Hepatocyte (in vitro differentiated cells): ENCODE results near the gene CASP2.

Experiments used
- EZH2 ChIP-seq: fragments of 200-600 bp; sonication (generic); IDR thresholded peaks from 2 replicates; pipeline ENCODE4 v1.6.1; 2016; ENCODE audit warnings: antibody characterized with exemption, mild to moderate bottlenecking, borderline replicate concordance
- EZH2phosphoT487 ChIP-seq: fragments of 200-600 bp; sonication (generic); IDR thresholded peaks from one replicate; pipeline ENCODE4 v1.6.1; 2018; ENCODE audit warnings: antibody characterized with exemption, mild to moderate bottlenecking, low read depth, moderate library complexity; ENCODE audit not compliant: unreplicated experiment, severe bottlenecking
- TF ChIP-seq, protein P1 (sequence below): fragments of 200-600 bp; sonication (generic); IDR thresholded peaks from 2 replicates; pipeline ENCODE4 v1.5.1; 2016; ENCODE audit warnings: antibody characterized with exemption, mild to moderate bottlenecking; ENCODE audit not compliant: poor library complexity

DNA sequence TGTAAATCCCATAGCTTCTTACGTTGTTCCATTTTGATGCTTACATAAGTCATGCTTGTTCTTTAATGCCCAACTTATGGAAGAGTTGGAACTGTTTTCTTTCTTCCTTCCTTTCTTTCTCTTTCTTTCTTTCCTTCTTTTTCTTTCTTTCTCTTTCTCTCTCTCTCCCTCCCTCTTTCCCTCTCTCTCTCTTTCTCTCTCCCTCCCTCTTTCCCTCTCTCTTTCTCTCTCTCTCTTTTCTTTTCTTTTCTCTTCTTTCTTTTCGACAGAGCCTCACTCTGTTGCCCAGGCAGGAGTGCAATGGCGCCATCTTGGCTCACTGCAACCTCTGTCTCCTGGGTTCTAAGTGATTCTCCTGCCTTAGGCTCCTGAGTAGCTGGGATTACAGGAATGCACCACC, 55.4 kb downstream of the CASP2 start:
- TF ChIP-seq, protein P1, sequence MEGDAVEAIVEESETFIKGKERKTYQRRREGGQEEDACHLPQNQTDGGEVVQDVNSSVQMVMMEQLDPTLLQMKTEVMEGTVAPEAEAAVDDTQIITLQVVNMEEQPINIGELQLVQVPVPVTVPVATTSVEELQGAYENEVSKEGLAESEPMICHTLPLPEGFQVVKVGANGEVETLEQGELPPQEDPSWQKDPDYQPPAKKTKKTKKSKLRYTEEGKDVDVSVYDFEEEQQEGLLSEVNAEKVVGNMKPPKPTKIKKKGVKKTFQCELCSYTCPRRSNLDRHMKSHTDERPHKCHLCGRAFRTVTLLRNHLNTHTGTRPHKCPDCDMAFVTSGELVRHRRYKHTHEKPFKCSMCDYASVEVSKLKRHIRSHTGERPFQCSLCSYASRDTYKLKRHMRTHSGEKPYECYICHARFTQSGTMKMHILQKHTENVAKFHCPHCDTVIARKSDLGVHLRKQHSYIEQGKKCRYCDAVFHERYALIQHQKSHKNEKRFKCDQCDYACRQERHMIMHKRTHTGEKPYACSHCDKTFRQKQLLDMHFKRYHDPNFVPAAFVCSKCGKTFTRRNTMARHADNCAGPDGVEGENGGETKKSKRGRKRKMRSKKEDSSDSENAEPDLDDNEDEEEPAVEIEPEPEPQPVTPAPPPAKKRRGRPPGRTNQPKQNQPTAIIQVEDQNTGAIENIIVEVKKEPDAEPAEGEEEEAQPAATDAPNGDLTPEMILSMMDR, result no peak
- TF ChIP-seq EZH2, result no peak
- no peak for TF ChIP-seq EZH2phosphoT487
